ENCODE data around the gene FGF3. TPM values are rescaled to one million over a fixed set of nuclear protein-coding genes. Genes with fewer than 3 reads are reported as not detected.
A peak's percentile ranks its signal among the peaks of the same experiment; 100 is the strongest.

FGF3 gene
- total and polyA plus RNA-seq, 11 donors, result not detected

DNA sequence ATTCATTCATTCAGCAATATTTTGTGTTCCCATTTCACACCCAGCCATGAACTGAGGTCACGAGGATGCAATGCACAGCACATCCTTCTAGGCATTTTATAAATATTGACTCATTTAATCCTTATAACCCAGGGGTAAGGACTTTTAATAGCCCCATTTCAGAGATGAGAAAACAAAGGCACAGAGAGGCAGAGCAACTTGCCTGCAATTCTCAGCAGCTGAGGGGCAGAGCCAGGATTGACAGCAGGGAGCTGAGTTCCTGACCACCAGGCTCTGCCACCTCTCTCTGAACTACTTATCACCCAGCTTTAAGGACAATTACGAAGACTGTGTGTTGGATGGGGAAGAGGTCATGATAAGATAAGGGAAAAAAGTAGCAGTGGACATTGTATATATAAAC lies 12.8 kb upstream of the FGF3 start:
- intact Hi-C loops (cut with DNase I), result no loop called here
- H3K9me3 ChIP-seq, result peaks cover 0 to 11% (median 0%) of the 10 kb centered on the region in 12 donors
- 53 to 61% (median 58%) methylated on average over 2 of the region's 2 CpGs for WGBS, 4 donors
- peaks cover 0 to 54% (median 16%) of the 10 kb centered on the region in 9 donors for H3K27me3 ChIP-seq
- DNase-seq (no peak), ATAC-seq (no peak)
- H3K4me1 ChIP-seq, result no peaks in the 10 kb centered on the region
- no peak overlapping the region for H3K4me3 ChIP-seq
- TF ChIP-seq POLR2A (IDR thresholded peaks at IDR 0.05), result no peak
- TF ChIP-seq CTCF (IDR thresholded peaks at IDR 0.05), result no peak
- no peak overlapping the region for H3K27ac ChIP-seq
- H3K36me3 ChIP-seq, result no peaks in the 10 kb centered on the region

DNA sequence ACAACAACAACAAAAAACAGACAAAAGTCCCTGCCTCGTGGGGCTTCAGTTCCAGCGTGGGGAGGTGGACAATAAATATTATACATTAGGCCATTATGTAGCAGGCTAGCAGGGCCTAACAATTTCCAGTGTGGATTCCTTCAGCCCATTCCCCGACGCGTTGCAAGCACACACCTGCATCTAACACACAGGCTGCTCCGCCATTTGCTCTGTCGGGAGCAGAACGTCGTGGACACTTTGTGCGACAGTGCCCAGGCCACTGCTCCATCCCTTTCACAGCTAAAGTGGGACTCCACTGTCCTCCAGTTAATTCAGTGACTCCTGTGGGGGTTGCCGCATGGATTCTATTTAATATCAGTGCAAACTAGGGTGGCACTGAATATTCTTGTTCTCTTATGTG lies 10.9 kb upstream of the FGF3 start:
- intact Hi-C loops (cut with DNase I), result no loop called here
- peaks cover 0 to 52% (median 15%) of the 10 kb centered on the region in 9 donors for H3K27me3 ChIP-seq
- no peak overlapping the region for H3K4me3 ChIP-seq
- no peaks in the 10 kb centered on the region for H3K36me3 ChIP-seq
- H3K9me3 ChIP-seq, result peaks cover 0 to 11% (median 0%) of the 10 kb centered on the region in 12 donors
- DNase-seq (peak in 1 of 5 donors; percentile 31), ATAC-seq (no peak)
- no peak overlapping the region for H3K27ac ChIP-seq
- no peaks in the 10 kb centered on the region for H3K4me1 ChIP-seq
- TF ChIP-seq CTCF (IDR thresholded peaks at IDR 0.05) (no peak), POLR2A (IDR thresholded peaks at IDR 0.05) (no peak)
- WGBS, 4 donors, result 87 to 91% (median 90%) methylated on average over 11 of the region's 11 CpGs

GRCh38 chr11:69828971-69829344 lies 9.7 kb upstream of the FGF3 start:
- peaks cover 0 to 11% (median 0%) of the 10 kb centered on the region in 12 donors for H3K9me3 ChIP-seq
- no peak overlapping the region for H3K27ac ChIP-seq
- no peaks in the 10 kb centered on the region for H3K36me3 ChIP-seq
- no peaks in the 10 kb centered on the region for H3K4me1 ChIP-seq
- TF ChIP-seq POLR2A (IDR thresholded peaks at IDR 0.05), result no peak
- TF ChIP-seq CTCF (IDR thresholded peaks at IDR 0.05), result no peak
- H3K4me3 ChIP-seq, result no peak overlapping the region
- WGBS, 4 donors, result 86 to 91% (median 88%) methylated on average over 3 to 6 of the region's 6 CpGs
- ATAC-seq, result no peak
- peaks cover 0 to 47% (median 7%) of the 10 kb centered on the region in 9 donors for H3K27me3 ChIP-seq
- intact Hi-C loops (cut with DNase I), result no loop called here
- DNase-seq, result no peak

- intact Hi-C loops (cut with DNase I), result no loop called here
- Histone ChIP-seq H3K27ac (no peak overlapping the region), H3K36me3 (no peaks in the 10 kb centered on the region), H3K27me3 (peaks cover 0 to 52% (median 7%) of the 10 kb centered on the region in 9 donors), H3K4me1 (no peaks in the 10 kb centered on the region), H3K9me3 (peaks cover 0 to 11% (median 0%) of the 10 kb centered on the region in 12 donors), H3K4me3 (no peak overlapping the region)
- no peak for DNase-seq
- ATAC-seq, result no peak
- WGBS, 4 donors, result 69 to 76% (median 71%) methylated on average over 11 to 12 of the region's 12 CpGs
- TF ChIP-seq CTCF (IDR thresholded peaks at IDR 0.05), result no peak
- no peak for TF ChIP-seq POLR2A (IDR thresholded peaks at IDR 0.05)
Measured at GRCh38 chr11:69828276-69828970, 9.2 kb upstream of the FGF3 start.
